T-cell (primary cell): ENCODE data around the gene CRYGN. TPM values are rescaled to one million over a fixed set of nuclear protein-coding genes. Genes with fewer than 3 reads are reported as not detected.

Source experiments
- ATAC-seq, 4 experiments: fragments of 200-7000 bp in 3 of 4; fragments of 150-1000 bp in 1 of 4; cut with Tn5 transposase; replicated peaks in 1 of 4; 1 replicate in 3 of 4; 2 replicates in 1 of 4; pipeline ENCODE4 v1.10.0; 2021; ENCODE audit warnings: moderate library complexity in 3 of 4, mild to moderate bottlenecking in 2 of 4, moderate number of reproducible peaks in 1 of 4
- CTCF ChIA-PET, 2 donors: fragments of 300-600 bp; sonication (Branson Sonifier 250); formaldehyde crosslinking; loops; one replicate each; lab custom pipeline; 2022; ENCODE audit warnings: antibody characterized with exemption in 2 of 2; lab: Charles Lee
- POLR2A ChIA-PET, 2 donors: fragments of 300-600 bp; sonication (Branson Sonifier 250); formaldehyde crosslinking; loops; one replicate each; lab custom pipeline; 2022; ENCODE audit warnings: antibody characterized with exemption in 2 of 2; lab: Charles Lee
- DNase-seq, 35 experiments: peaks; one replicate each; pipeline versions ENCODE4 v3.0.0 to v3.0.0-alpha.2; 2013 to 2023
- H3K27ac ChIP-seq: one replicate; pipeline ENCODE4 v1.5.1; 2013; ENCODE audit warnings: low read length
- H3K27me3 ChIP-seq, 2 experiments: replicated peaks in 1 of 2; 1 replicate in 1 of 2; 2 replicates in 1 of 2; pipeline versions ENCODE4 v1.6.1 to v1.7.0; 2013; ENCODE audit warnings: low read length in 1 of 2, mixed read lengths in 1 of 2; ENCODE audit not compliant: control insufficient read depth in 2 of 2, insufficient read depth in 2 of 2; ENCODE audit errors: extremely low read depth in 1 of 2
- H3K36me3 ChIP-seq, 2 donors: 1 replicate in 1 of 2; 2 replicates in 1 of 2; pipeline versions ENCODE4 v1.6.1 to v1.7.0; 2013; ENCODE audit warnings: low read length in 1 of 2; ENCODE audit not compliant: control insufficient read depth in 2 of 2, insufficient read depth in 1 of 2; ENCODE audit errors: extremely low read depth in 1 of 2
- H3K4me1 ChIP-seq, 2 experiments: 1 replicate in 1 of 2; 2 replicates in 1 of 2; pipeline versions ENCODE4 v1.6.1 to v1.7.0; 2013; ENCODE audit warnings: low read length in 2 of 2, mixed read lengths in 1 of 2; ENCODE audit not compliant: insufficient read depth in 2 of 2, control insufficient read depth in 1 of 2; ENCODE audit errors: extremely low read depth in 1 of 2
- H3K4me3 ChIP-seq, 2 donors: 1 replicate in 1 of 2; 2 replicates in 1 of 2; pipeline versions ENCODE4 v1.5.1 to v1.7.0; 2013; ENCODE audit warnings: mild to moderate bottlenecking in 2 of 2, low read length in 1 of 2, moderate library complexity in 1 of 2; ENCODE audit not compliant: control insufficient read depth in 1 of 2; ENCODE audit errors: extremely low read depth in 1 of 2
- H3K9me3 ChIP-seq: 2 replicates; pipeline ENCODE4 v1.7.0; 2013
- H3K27ac Mint-ChIP-seq, 2 donors: one replicate each; pipeline ENCODE4 v1.8.0; 2020 to 2021; ENCODE audit warnings: mild to moderate bottlenecking in 2 of 2, mixed read lengths in 2 of 2
- H3K27me3 Mint-ChIP-seq, 2 donors: one replicate each; pipeline ENCODE4 v1.8.0; 2021 to 2022; ENCODE audit warnings: mixed read lengths in 2 of 2
- H3K36me3 Mint-ChIP-seq: one replicate; pipeline ENCODE4 v1.8.0; 2021; ENCODE audit warnings: mixed read lengths
- H3K4me1 Mint-ChIP-seq, 3 donors: one replicate each; pipeline ENCODE4 v1.8.0; 2020 to 2022; ENCODE audit warnings: mixed read lengths in 3 of 3, mild to moderate bottlenecking in 1 of 3
- H3K4me3 Mint-ChIP-seq, 3 donors: one replicate each; pipeline ENCODE4 v1.8.0; 2020 to 2022; ENCODE audit warnings: mild to moderate bottlenecking in 3 of 3, mixed read lengths in 3 of 3, moderate library complexity in 3 of 3
- H3K9me3 Mint-ChIP-seq, 3 donors: one replicate each; pipeline ENCODE4 v1.8.0; 2020 to 2022; ENCODE audit warnings: mixed read lengths in 3 of 3
- WGBS: methylation state at CpG from one replicate; pipeline ENCODE4 v1.1.5; 2013; ENCODE audit warnings: missing lambda C conversion rate; ENCODE audit not compliant: insufficient coverage; 5-methylcytosine and 5-hydroxymethylcytosine counted together
- total RNA-seq, 35 experiments: library from RNA in 6 of 35; stranded (reverse) in 6 of 35; fragments of 120-200 nt in 1 of 35; gene quantifications; one replicate each; pipeline versions ENCODE4 v1.2.1 to v1.2.4 and lab custom pipeline; 2013 to 2026

CRYGN gene
- total RNA-seq, 5 donors from 2014 or later (not counting 1 experiment from before 2014, with no cell fraction given): 0.98 to 1.8 (median 1.0) TPM; not detected in 2

DNA sequence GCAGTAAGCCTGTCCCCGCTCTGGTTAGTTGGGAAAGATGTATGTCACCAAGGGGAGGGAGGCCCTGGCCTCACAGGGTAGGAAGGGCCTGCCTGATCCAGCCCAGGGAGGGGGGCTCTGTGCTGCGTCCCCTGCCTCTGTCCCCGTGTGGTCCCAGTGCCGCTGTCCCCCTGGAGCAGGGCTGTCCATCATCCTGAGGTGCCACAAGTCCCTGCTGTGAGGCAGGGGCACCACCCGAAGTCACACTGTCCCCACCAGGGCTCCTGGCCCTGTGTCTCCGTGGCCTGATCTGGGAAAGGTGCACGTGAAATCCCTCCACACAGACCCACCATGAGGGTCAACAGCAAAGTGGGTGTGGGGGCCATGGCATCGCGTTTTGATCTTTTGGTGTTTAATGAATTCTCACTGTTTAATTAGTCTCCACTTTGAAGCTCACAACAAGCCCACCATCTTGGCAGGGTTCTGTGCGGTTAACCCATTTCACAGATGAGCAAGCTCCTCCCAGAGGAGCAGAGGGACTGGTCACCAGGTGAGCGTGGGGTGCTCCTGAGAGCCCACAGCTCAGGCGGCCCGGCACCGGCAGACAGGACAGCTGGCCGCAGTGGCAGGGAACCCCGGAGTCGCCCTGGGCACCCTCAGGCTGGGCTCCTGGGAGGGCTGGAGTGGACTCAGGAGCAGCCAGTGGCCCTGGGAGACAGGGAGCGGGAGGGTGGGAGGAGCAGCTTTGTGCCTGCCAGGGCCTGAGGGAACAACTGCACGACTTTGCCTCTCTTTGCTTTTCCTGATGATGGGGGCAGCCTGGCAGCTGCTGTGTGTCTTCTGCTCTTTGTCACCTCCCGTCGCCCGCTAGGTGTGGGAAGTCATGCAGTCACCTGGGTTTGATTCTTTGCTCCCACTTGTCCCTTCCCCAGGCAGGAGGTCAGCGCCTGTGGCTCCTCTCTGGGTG is 12.0 kb upstream of the CRYGN start:
- Histone ChIP-seq H3K4me3 (no peak overlapping the region), H3K4me1 (peaks cover 0 to 23% of the 10 kb centered on the region in 2 experiments), H3K27ac (no peak overlapping the region), H3K36me3 (no peaks in the 10 kb centered on the region), H3K27me3 (peaks cover 0 to 16% of the 10 kb centered on the region in 2 experiments), H3K9me3 (no peaks in the 10 kb centered on the region)
- WGBS: 88% methylated on average over 14 of the region's 23 CpGs
- Mint-ChIP-seq H3K4me1 (peaks cover 4 to 8% (median 6%) of the 10 kb centered on the region in 3 donors), H3K27me3 (peaks cover 0 to 2% of the 10 kb centered on the region in 2 donors), H3K9me3 (no peaks in the 10 kb centered on the region), H3K36me3 (no peaks in the 10 kb centered on the region), H3K4me3 (no peak overlapping the region), H3K27ac (no peak overlapping the region)
- DNase-seq (peak in 1 of 35 experiments; percentile 20), ATAC-seq (no peak)
- ChIA-PET POLR2A (no interaction called here), CTCF (interaction anchor here (0.5 to 1.0 kb wide), 3 partner anchors 82 to 574 kb away, joined by 3 read pairs; no protein-coding TSS in a partner anchor)

DNA sequence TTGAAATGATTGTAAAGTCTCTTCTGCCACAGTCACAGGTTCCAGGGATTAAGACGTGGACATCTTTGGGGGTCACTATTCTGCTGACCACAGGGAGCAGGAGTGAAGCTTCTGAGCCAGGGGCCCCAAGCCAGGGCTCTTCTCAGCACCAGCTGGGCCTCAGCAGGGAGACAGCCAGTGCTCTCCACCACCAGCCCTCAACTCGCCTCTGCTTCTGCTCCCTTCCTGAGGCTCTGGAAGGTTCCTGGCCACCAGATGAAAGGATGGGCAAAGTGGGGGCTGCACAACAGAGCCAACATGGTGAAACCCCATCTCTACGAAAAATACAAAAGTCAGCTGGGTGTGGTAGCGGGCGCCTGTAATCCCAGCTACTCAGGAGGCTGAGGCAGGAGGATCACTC is 11.2 kb upstream of the CRYGN start:
- H3K4me3 ChIP-seq: no peak overlapping the region
- WGBS: 84% methylated on average over 4 of the region's 5 CpGs
- H3K27me3 ChIP-seq: peaks cover 0 to 21% of the 10 kb centered on the region in 2 experiments
- Mint-ChIP-seq H3K4me3 (no peak overlapping the region), H3K27ac (no peak overlapping the region), H3K9me3 (no peaks in the 10 kb centered on the region), H3K27me3 (peaks cover 0 to 2% of the 10 kb centered on the region in 2 donors), H3K4me1 (peaks cover 4 to 14% (median 6%) of the 10 kb centered on the region in 3 donors), H3K36me3 (no peaks in the 10 kb centered on the region)
- no peaks in the 10 kb centered on the region for H3K36me3 ChIP-seq
- POLR2A ChIA-PET: no interaction called here
- DNase-seq: no peak
- H3K4me1 ChIP-seq: peaks cover 0 to 27% of the 10 kb centered on the region in 2 experiments
- ATAC-seq: no peak
- no peak overlapping the region for H3K27ac ChIP-seq
- H3K9me3 ChIP-seq: no peaks in the 10 kb centered on the region
- CTCF ChIA-PET: interaction anchor here (0.6 to 1.2 kb wide), 5 partner anchors 20 to 109 kb away, joined by 3 to 8 read pairs (median 3); no protein-coding TSS in a partner anchor

DNA sequence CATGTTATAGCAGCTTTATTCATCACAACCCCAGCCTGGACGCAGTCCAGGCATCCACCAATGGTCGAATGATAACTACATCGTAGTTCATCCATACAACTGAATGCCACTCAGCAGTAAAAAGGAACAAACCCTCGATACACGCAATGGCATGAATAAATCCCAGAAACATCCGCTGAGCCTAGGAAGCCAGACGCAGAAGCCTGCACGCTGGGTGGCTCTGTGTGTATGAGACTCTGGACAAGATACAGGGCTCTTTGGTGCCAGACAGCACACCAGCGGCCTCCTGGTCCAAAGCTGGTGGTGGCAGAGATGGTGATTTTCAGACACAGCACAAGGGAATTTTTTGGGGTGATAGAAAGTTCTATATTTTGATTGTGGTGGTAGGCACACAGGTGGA is 10.0 kb upstream of the CRYGN start:
- Mint-ChIP-seq H3K27ac (no peak overlapping the region), H3K9me3 (no peaks in the 10 kb centered on the region), H3K4me1 (peaks cover 4 to 19% (median 7%) of the 10 kb centered on the region in 3 donors), H3K27me3 (peaks cover 0 to 2% of the 10 kb centered on the region in 2 donors), H3K36me3 (no peaks in the 10 kb centered on the region), H3K4me3 (peak overlapping the region in 1 of 3 donors; percentile 9)
- no peaks in the 10 kb centered on the region for H3K9me3 ChIP-seq
- POLR2A ChIA-PET: no interaction called here
- H3K27ac ChIP-seq: no peak overlapping the region
- peaks cover 0 to 27% of the 10 kb centered on the region in 2 experiments for H3K4me1 ChIP-seq
- CTCF ChIA-PET: interaction anchor here (0.9 to 3.1 kb wide), 7 partner anchors 81 to 183 kb away, joined by 3 to 19 read pairs (median 9); no protein-coding TSS in a partner anchor
- H3K4me3 ChIP-seq: no peak overlapping the region
- 97% methylated on average over 8 of the region's 9 CpGs for WGBS
- H3K27me3 ChIP-seq: peaks cover 0 to 24% of the 10 kb centered on the region in 2 experiments
- ATAC-seq (no peak), DNase-seq (no peak)
- H3K36me3 ChIP-seq: no peaks in the 10 kb centered on the region

DNA sequence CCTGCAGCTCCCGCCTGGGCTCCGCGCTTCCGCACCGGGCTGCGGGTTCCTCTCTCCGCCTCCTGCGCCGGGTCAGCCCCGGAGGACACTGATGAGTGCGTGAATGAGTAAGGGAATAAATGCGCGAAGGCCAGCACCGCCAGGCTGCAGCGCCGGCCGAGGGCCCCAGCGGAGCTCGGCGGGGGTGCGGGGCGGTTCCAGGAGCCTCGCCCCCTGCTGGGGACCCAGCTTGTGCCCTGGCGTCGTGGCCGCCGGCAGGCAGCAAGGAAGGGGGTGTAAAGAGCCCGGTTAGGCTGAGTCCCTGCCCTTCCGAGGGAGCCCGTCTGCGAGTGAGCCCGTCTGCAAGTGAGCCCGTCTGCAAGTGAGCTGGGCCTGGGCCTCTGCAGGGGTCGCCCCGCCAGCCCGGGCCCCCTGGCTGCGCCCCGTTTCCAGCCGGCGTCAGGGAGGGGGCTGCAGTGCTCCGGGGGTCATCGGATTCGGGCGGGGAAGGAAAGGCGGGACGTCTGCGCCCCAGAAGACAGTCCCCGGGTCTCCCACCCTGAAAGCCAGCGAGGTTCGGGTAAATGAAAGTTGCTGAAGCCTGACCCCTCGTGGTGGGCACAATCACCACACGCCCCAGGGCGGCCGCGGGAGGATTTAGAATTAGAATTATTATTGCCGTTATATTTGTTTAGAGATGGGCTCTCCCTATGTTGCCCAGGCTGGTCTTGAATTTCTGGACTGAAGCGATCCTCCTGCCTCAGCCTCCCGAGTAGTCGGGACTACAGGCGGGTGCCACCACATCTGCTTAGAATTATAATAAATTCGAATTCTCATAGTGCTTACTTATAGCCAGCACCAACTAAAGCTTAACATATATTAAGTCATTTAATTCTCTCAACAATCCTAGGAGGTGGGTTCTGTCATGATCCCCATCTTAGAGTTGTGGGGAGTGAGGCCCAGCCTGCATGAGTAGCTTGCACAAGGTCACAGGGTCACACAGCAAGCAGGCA is 8.6 kb upstream of the CRYGN start:
- Histone ChIP-seq H3K27ac (no peak overlapping the region), H3K9me3 (no peaks in the 10 kb centered on the region), H3K4me1 (peaks cover 0 to 27% of the 10 kb centered on the region in 2 experiments), H3K36me3 (no peaks in the 10 kb centered on the region), H3K27me3 (peaks cover 0 to 22% of the 10 kb centered on the region in 2 experiments), H3K4me3 (peak overlapping the region; percentile 56 to 71)
- POLR2A ChIA-PET: interaction anchor here (0.5 to 0.7 kb wide), 3 partner anchors 41 to 131 kb away, joined by 3 to 4 read pairs (median 3); no protein-coding TSS in a partner anchor
- peaks cover 0 to 2% of the 10 kb centered on the region in 2 donors for H3K27me3 Mint-ChIP-seq
- WGBS: 4% methylated on average over 45 of the region's 61 CpGs
- H3K9me3 Mint-ChIP-seq: no peaks in the 10 kb centered on the region
- H3K4me1 Mint-ChIP-seq: peaks cover 4 to 19% (median 8%) of the 10 kb centered on the region in 3 donors
- CTCF ChIA-PET: interaction anchor here (0.6 to 3.1 kb wide), 22 partner anchors 11 to 184 kb away, joined by 3 to 24 read pairs (median 6); partner anchors contain the start of gene NUB1 (in 1 of the 2)
- ATAC-seq: peak; percentile 87 to 91 (median 90)
- peak overlapping the region; percentile 67 to 72 (median 69) for H3K4me3 Mint-ChIP-seq
- peak; percentile 51 to 85 (median 74) for DNase-seq
- no peaks in the 10 kb centered on the region for H3K36me3 Mint-ChIP-seq
- peak overlapping the region in 1 of 2 donors; percentile 61 for H3K27ac Mint-ChIP-seq

DNA sequence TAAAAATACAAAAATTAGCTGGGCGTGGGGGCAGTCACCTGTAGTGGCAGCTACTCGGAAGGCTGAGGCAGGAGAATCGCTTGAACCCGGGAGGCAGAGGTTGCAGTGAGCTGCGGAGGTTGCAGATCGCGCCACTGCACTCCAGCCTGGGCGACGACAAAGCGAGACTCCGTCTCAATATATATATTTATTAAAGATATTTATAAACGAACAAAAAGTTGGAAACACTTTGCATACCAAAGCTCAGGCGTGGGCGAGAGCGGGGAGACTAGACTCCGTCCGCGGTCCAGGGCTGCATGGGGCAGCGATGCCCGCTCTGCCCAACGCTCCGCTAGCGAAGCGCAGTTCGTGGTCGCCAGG is 7.9 kb upstream of the CRYGN start:
- peak overlapping the region; percentile 67 to 72 (median 69) for H3K4me3 Mint-ChIP-seq
- Histone ChIP-seq H3K4me1 (peaks cover 0 to 21% of the 10 kb centered on the region in 2 experiments), H3K27me3 (peaks cover 0 to 20% of the 10 kb centered on the region in 2 experiments), H3K9me3 (no peaks in the 10 kb centered on the region), H3K36me3 (no peaks in the 10 kb centered on the region), H3K27ac (no peak overlapping the region), H3K4me3 (peak overlapping the region; percentile 56 to 71)
- ChIA-PET CTCF (interaction anchor here (0.8 to 3.1 kb wide), 18 partner anchors 11 to 136 kb away, joined by 3 to 24 read pairs (median 7); partner anchors contain the start of gene NUB1 (in 1 of the 2)), POLR2A (interaction anchor here in 1 of 2 donors (0.7 kb wide), 1 partner anchor 36 kb away, joined by 5 read pairs; no protein-coding TSS in a partner anchor)
- ATAC-seq (no peak), DNase-seq (no peak)
- no peaks in the 10 kb centered on the region for H3K36me3 Mint-ChIP-seq
- peaks cover 4 to 25% (median 7%) of the 10 kb centered on the region in 3 donors for H3K4me1 Mint-ChIP-seq
- peak overlapping the region in 1 of 2 donors; percentile 66 for H3K27ac Mint-ChIP-seq
- 60% methylated on average over 9 of the region's 26 CpGs for WGBS
- peaks cover 0 to 2% of the 10 kb centered on the region in 2 donors for H3K27me3 Mint-ChIP-seq
- H3K9me3 Mint-ChIP-seq: no peaks in the 10 kb centered on the region
